Neural progenitor cell (in vitro differentiated cells): ENCODE measurements around the gene SCIMP. TPM values are rescaled to one million over a fixed set of nuclear protein-coding genes. Genes with fewer than 3 reads are reported as not detected.

ENCODE experiments used
- DNase-seq: peaks from one replicate; pipeline ENCODE4 v3.0.0-alpha.2; 2016; ENCODE audit warnings: low spot score
- H2AFZ ChIP-seq: fragments of 200-600 bp; sonication (generic); replicated peaks from 2 replicates; pipeline ENCODE4 v1.6.1; 2016; ENCODE audit warnings: antibody characterized with exemption
- H3F3A ChIP-seq: fragments of 200-600 bp; sonication (generic); 2 replicates; pipeline ENCODE4 v1.6.1; 2016; ENCODE audit warnings: antibody characterized with exemption, low read depth
- H3K27ac ChIP-seq: fragments of 200-600 bp; sonication (generic); 2 replicates; pipeline ENCODE4 v1.5.1; 2016; ENCODE audit warnings: mild to moderate bottlenecking
- H3K27me3 ChIP-seq: fragments of 200-600 bp; sonication (generic); 2 replicates; pipeline ENCODE4 v1.6.1; 2016; ENCODE audit warnings: mild to moderate bottlenecking, moderate library complexity
- H3K36me3 ChIP-seq: fragments of 200-600 bp; sonication (generic); 2 replicates; pipeline ENCODE4 v1.5.1; 2016
- H3K4me1 ChIP-seq: fragments of 200-600 bp; sonication (generic); 2 replicates; pipeline ENCODE4 v1.6.1; 2016; ENCODE audit warnings: mixed run types
- H3K4me2 ChIP-seq: fragments of 200-600 bp; sonication (generic); 2 replicates; pipeline ENCODE4 v1.6.1; 2016
- H3K4me3 ChIP-seq: fragments of 200-600 bp; sonication (generic); 2 replicates; pipeline ENCODE4 v1.5.1; 2016
- H3K79me2 ChIP-seq: fragments of 200-600 bp; sonication (generic); 2 replicates; pipeline ENCODE4 v1.6.1; 2016; ENCODE audit warnings: low read depth
- H3K9ac ChIP-seq: fragments of 200-600 bp; sonication (generic); 2 replicates; pipeline ENCODE4 v1.6.1; 2016
- H3K9me3 ChIP-seq: fragments of 200-600 bp; sonication (generic); 2 replicates; pipeline ENCODE4 v1.5.1; 2016; ENCODE audit warnings: low read depth
- H4K20me1 ChIP-seq: fragments of 200-600 bp; sonication (generic); 2 replicates; pipeline ENCODE4 v1.6.1; 2016; ENCODE audit warnings: low read depth
- H3K27ac Mint-ChIP-seq: 3 replicates; pipeline ENCODE4 v1.8.0; 2021; ENCODE audit warnings: mixed read lengths
- H3K27me3 Mint-ChIP-seq: 2 replicates; pipeline ENCODE4 v1.8.0; 2022; ENCODE audit warnings: low read depth, mild to moderate bottlenecking, inconsistent platforms, moderate library complexity, mixed read lengths; ENCODE audit not compliant: insufficient read depth
- H3K36me3 Mint-ChIP-seq: 3 replicates; pipeline ENCODE4 v1.8.0; 2021; ENCODE audit warnings: mixed read lengths
- H3K4me1 Mint-ChIP-seq: 3 replicates; pipeline ENCODE4 v1.8.0; 2021; ENCODE audit warnings: mixed read lengths
- H3K4me3 Mint-ChIP-seq: 3 replicates; pipeline ENCODE4 v1.8.0; 2021; ENCODE audit warnings: mild to moderate bottlenecking, moderate library complexity, mixed read lengths
- H3K9me3 Mint-ChIP-seq: 3 replicates; pipeline ENCODE4 v1.8.0; 2020; ENCODE audit warnings: mixed read lengths
- CTCF ChIP-seq: fragments of 200-600 bp; sonication (generic); IDR thresholded peaks from 2 replicates; pipeline ENCODE4 v1.5.1; 2017; ENCODE audit warnings: antibody characterized with exemption, mild to moderate bottlenecking
- EZH2 ChIP-seq: fragments of 200-600 bp; sonication (generic); IDR thresholded peaks from 2 replicates; pipeline ENCODE4 v1.6.1; 2017; ENCODE audit warnings: antibody characterized with exemption, mild to moderate bottlenecking, moderate library complexity
- EZH2phosphoT487 ChIP-seq: fragments of 200-600 bp; sonication (generic); IDR thresholded peaks from 2 replicates; pipeline ENCODE4 v1.6.1; 2017; ENCODE audit warnings: antibody characterized with exemption
- total RNA-seq: library from RNA; depleted of rRNA; stranded (reverse); fragments of >200 nt; gene quantifications from 2 replicates; pipeline ENCODE4 v1.2.3, GENCODE V29; 2015; ENCODE audit warnings: low replicate concordance

SCIMP gene
- total RNA-seq, 1 donor from 2014 or later, result not detected

GRCh38 chr17:5264893-5265292, 30.2 kb upstream of the SCIMP start:
- no peak overlapping the region for H3K9ac ChIP-seq
- no peak overlapping the region for H3K4me2 ChIP-seq
- Mint-ChIP-seq H3K36me3 (no peaks in the 10 kb centered on the region), H3K4me3 (no peak overlapping the region), H3K4me1 (no peaks in the 10 kb centered on the region), H3K27me3 (no peaks in the 10 kb centered on the region), H3K27ac (no peak overlapping the region), H3K9me3 (peaks cover 2% of the 10 kb centered on the region)
- no peaks in the 10 kb centered on the region for H3K36me3 ChIP-seq
- H3K9me3 ChIP-seq, result no peaks in the 10 kb centered on the region
- H3F3A ChIP-seq, result no peaks in the 10 kb centered on the region
- no peaks in the 10 kb centered on the region for H4K20me1 ChIP-seq
- no peak for DNase-seq
- H3K79me2 ChIP-seq, result no peaks in the 10 kb centered on the region
- H3K27me3 ChIP-seq, result no peaks in the 10 kb centered on the region
- no peaks in the 10 kb centered on the region for H3K4me1 ChIP-seq
- H2AFZ ChIP-seq, result no peak overlapping the region
- no peak for TF ChIP-seq EZH2phosphoT487
- TF ChIP-seq EZH2, result no peak
- TF ChIP-seq CTCF, result no peak
- no peak overlapping the region for H3K27ac ChIP-seq
- no peak overlapping the region for H3K4me3 ChIP-seq

- TF ChIP-seq EZH2 (no peak), CTCF (no peak), EZH2phosphoT487 (no peak)
- Mint-ChIP-seq H3K4me1 (no peaks in the 10 kb centered on the region), H3K27me3 (no peaks in the 10 kb centered on the region), H3K27ac (no peak overlapping the region), H3K36me3 (no peaks in the 10 kb centered on the region), H3K9me3 (peaks cover 2% of the 10 kb centered on the region), H3K4me3 (no peak overlapping the region)
- H3K27ac ChIP-seq, result no peak overlapping the region
- no peaks in the 10 kb centered on the region for H3K9me3 ChIP-seq
- no peaks in the 10 kb centered on the region for H3K36me3 ChIP-seq
- no peak overlapping the region for H3K9ac ChIP-seq
- no peak overlapping the region for H2AFZ ChIP-seq
- H3K27me3 ChIP-seq, result no peaks in the 10 kb centered on the region
- no peaks in the 10 kb centered on the region for H3K79me2 ChIP-seq
- no peak overlapping the region for H3K4me3 ChIP-seq
- DNase-seq, result no peak
- H3K4me2 ChIP-seq, result no peak overlapping the region
- no peaks in the 10 kb centered on the region for H3F3A ChIP-seq
- no peaks in the 10 kb centered on the region for H4K20me1 ChIP-seq
- H3K4me1 ChIP-seq, result no peaks in the 10 kb centered on the region
These were observed 28.8 kb upstream of the SCIMP start for GRCh38 chr17:5263441-5263840.

- no peaks in the 10 kb centered on the region for H3K36me3 Mint-ChIP-seq
- TF ChIP-seq EZH2phosphoT487, result no peak
- no peak for TF ChIP-seq EZH2
- TF ChIP-seq CTCF, result no peak
- Histone ChIP-seq H3K9me3 (no peaks in the 10 kb centered on the region), H3K36me3 (no peaks in the 10 kb centered on the region), H3K4me3 (no peak overlapping the region), H2AFZ (no peak overlapping the region), H4K20me1 (no peaks in the 10 kb centered on the region), H3F3A (no peaks in the 10 kb centered on the region), H3K4me2 (no peak overlapping the region), H3K4me1 (no peaks in the 10 kb centered on the region), H3K27me3 (no peaks in the 10 kb centered on the region), H3K9ac (no peak overlapping the region), H3K79me2 (no peaks in the 10 kb centered on the region), H3K27ac (no peak overlapping the region)
- H3K4me3 Mint-ChIP-seq, result no peak overlapping the region
- H3K27me3 Mint-ChIP-seq, result no peaks in the 10 kb centered on the region
- no peaks in the 10 kb centered on the region for H3K4me1 Mint-ChIP-seq
- no peak overlapping the region for H3K27ac Mint-ChIP-seq
- no peak for DNase-seq
- H3K9me3 Mint-ChIP-seq, result peaks cover 2% of the 10 kb centered on the region
These were observed 27.8 kb upstream of the SCIMP start for GRCh38 chr17:5262416-5262991.
